Activated CD8-positive, alpha-beta memory T cell treated with anti-CD3 and anti-CD28 coated beads for 36 hours (primary cell): ENCODE measurements around the gene MRM1. TPM values are rescaled to one million over a fixed set of nuclear protein-coding genes. Genes with fewer than 3 reads are reported as not detected.

Experiments used
- CTCF ChIA-PET: fragments of 350-600 bp; sonication (Branson Sonifier 250); formaldehyde crosslinking; loops from one replicate; lab custom pipeline; 2021; ENCODE audit warnings: antibody characterized with exemption; lab: Charles Lee
- POLR2A ChIA-PET: fragments of 350-600 bp; sonication (Branson Sonifier 250); formaldehyde crosslinking; loops from one replicate; lab custom pipeline; 2021; ENCODE audit warnings: antibody characterized with exemption; lab: Charles Lee
- total RNA-seq, 2 experiments: library from RNA; stranded (reverse); gene quantifications; one replicate each; pipeline ENCODE4 v1.2.3, GENCODE V29; 2021

The MRM1 gene
- total RNA-seq, 2 experiments from 2014 or later: 24.9 to 26.6 TPM

DNA sequence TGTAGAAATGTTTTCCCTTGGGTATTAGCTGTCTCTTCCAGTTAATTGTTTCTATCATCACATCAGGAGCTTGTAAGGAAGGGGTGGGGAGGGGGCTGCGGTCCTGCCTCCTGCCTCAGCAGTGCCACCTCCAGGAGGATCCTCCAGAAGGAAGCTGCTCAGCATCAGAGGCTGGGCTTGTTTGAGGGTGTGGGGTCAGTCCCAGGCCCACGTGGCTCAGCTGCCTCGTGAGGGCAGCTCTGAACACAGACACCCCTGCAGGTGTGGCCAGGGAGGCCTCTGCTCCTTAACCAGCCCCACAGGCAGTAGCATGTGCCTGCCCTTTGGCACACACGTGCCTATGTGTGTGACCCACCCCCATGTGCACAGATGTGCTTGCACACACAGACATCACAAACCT, 46.3 kb downstream of the MRM1 start:
- CTCF ChIA-PET: no interaction called here
- POLR2A ChIA-PET: no interaction called here

DNA sequence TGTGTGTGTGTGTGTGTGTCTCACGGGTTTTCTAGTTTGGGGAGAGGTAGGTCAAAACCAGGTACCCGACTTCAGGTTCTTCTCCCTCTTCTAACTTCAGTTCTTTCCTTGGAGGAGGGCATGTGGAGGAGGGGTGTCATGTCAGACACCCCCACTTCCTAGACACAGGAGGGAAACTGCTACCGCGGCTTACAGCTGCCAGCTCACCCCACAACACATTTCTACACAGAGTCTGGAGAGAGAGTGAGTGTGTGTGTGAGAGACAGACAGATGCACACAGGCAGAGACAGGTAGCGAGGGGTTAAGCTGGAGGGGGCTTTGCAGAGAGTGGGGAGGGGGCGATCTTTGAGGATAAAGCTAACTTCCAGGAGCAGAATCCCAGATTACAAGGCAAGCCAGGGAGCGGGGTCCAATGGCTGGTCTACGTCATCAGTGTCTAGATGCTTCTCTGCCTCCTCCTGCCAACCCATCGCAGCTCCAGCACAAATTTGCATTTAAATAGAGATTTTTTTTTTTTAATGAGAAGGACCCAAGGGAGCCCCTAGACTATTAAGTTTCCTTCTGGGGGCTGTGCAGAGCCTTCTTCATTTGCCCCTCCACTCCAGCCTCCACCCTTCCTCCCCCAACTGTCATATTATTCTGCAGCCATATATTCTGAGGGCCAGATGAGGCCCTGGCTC, 48.9 kb downstream of the MRM1 start:
- ChIA-PET CTCF (no interaction called here), POLR2A (no interaction called here)

DNA sequence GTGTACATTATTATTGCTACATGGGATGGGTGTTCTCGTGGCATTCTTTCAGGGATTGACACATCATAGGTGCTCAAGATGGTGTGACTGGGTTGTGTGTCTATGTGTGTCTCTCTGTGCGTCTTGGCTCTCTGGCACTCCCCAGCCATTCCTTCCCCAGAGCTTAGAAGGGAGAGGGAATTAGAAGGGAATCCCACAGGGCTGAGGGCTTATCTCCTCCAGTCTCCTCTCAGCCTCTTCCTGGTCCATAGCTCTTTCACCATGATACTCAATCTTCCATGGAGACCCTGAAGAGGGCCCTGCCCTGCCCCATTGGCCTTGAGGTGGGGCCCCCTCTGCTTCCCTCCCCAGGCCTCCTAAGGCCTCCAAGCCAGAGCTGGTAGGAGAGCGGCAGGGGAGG, 52.0 kb downstream of the MRM1 start:
- CTCF ChIA-PET: no interaction called here
- POLR2A ChIA-PET: no interaction called here

DNA sequence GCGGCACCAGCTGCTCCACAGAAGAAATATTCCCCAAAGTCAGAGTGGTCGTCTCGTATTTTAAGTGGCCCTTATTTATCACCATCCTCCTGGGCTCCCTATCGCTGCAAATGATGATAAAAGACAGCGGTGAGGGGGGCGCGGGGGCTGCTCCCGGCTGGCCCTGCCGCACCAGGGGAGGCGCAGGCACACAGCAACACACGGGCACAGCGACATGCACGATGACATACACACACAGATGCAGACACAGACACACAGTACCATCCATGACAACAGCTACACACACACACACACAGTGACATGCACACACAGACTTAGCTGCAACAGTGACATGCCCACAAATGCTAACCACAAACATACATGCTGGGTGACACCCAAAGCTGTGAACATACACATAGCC, 52.5 kb downstream of the MRM1 start:
- POLR2A ChIA-PET: no interaction called here

DNA sequence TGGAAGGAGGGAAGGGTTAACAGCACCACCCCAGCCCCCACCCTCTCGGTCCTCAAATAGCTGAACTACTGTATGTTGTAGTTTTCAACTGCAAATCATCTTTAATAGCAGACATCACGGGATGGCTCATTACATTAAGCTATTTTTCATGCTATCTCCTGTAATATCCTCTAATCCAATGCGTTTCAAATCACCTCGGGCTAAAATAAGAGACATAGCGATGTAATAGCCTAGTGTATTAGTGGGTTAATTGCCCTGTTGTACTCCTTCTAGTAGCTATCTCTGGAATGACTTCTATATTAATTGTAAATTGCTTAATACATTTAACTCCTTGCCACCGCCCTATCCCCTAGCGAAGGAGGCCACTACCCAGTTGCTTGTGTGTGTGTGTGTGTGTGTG, 54.3 kb downstream of the MRM1 start:
- CTCF ChIA-PET: no interaction called here
- POLR2A ChIA-PET: no interaction called here

More for the DNA sequence above, 52.5 kb downstream of the MRM1 start:
- CTCF ChIA-PET: no interaction called here

DNA sequence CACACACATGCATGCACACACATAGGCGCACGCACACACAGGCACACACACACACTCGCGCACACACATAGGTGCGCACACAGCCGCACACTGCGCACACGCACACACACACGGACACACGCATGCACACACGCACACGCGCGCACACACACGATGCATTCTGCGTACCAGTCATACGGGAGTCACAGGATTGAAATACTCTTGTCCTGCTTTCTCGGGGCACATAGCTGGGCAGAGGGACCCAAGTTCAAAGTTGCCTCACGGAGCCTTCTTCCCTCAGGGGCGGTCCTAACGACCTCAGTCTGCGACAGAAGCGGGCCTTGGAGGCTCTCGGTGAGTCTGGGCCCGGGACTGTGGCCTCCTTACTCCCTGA, 56.0 kb downstream of the MRM1 start:
- POLR2A ChIA-PET: no interaction called here
- CTCF ChIA-PET: no interaction called here

DNA sequence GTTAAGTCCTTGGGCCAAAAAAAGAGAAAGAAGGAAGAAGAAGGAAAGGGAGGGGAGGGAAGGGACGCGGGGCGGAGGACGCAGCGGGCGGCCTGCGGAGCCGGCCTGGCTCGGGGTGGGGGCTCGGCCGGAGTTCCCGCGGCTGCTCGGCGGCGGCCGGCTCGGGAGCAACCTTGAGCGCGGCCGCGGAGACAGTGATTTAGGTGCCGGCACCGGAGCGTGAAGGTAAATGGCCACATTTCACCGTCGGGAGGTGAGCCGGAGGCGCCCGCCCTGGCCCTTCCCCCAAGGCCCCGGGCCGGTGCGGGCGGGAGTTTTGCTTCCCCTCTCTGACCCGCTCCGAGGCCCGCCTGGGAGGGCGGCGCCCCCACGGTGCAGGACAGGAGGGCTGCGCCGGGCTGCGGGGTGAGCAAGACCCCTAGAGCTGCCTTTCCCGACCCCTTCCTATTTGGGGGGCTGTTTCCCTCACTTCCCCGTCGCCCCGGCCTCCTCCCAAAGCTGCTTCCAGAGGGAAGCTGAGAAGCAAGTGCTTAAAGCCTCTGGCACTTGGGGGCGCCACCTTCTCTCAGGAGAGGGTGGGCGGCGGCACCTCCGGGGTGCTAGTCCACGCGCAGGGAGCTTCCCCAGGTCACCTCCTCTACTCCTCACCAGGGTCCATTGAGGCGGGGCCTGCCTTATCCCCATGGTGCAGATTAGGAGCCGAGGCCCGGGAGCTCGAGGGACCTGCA, 56.5 kb downstream of the MRM1 start:
- CTCF ChIA-PET: interaction anchor here (0.9 kb wide), 1 partner anchor 28 kb away, joined by 3 read pairs; no protein-coding TSS in a partner anchor
- POLR2A ChIA-PET: no interaction called here

Other genes with a start within 250 kb of the MRM1 start
- gene TBC1D3H, start 213.1 kb upstream of the MRM1 start, total RNA-seq: 1 to 10 TPM in 1 of 2 experiments, under 1 TPM in 1; 0.84 to 1.0 TPM
- gene ZNHIT3, start 114.9 kb upstream of the MRM1 start, total RNA-seq: 10 to 100 TPM; 55.4 to 59.3 TPM
- gene MYO19, start 66.7 kb upstream of the MRM1 start, total RNA-seq: 100 to 1,000 TPM; 152 to 153 TPM
- gene PIGW, start 66.6 kb upstream of the MRM1 start, total RNA-seq: 10 to 100 TPM; 36.7 to 37.6 TPM
- 10 to 100 TPM; 64.7 to 67.1 TPM for gene GGNBP2, start 56.7 kb upstream of the MRM1 start, total RNA-seq
- 10 to 100 TPM; 12.8 to 15.5 TPM for gene DHRS11, start 9.7 kb upstream of the MRM1 start, total RNA-seq